NB4 (cell line): Measurements from ENCODE around the gene DCAF6.

Experiments used
- DNase-seq: peaks from one replicate; pipeline ENCODE4 v3.0.0; 2010; ENCODE audit warnings: low read depth
- H3K4me3 ChIP-seq: one replicate; pipeline ENCODE4 v1.5.1; 2011; ENCODE audit warnings: mild to moderate bottlenecking, low read depth, low read length, moderate library complexity
- CTCF ChIP-seq: IDR thresholded peaks from one replicate; pipeline ENCODE4 v1.5.1; 2012; ENCODE audit warnings: low read depth, low read length
- MAX ChIP-seq: IDR thresholded peaks from 2 replicates; pipeline ENCODE4 v1.6.1; 2011; ENCODE audit warnings: low read depth, low read length
- MYC ChIP-seq: IDR thresholded peaks from 2 replicates; pipeline ENCODE4 v1.6.1; 2011; ENCODE audit warnings: low read depth, low read length
- POLR2A ChIP-seq: IDR thresholded peaks from 2 replicates; pipeline ENCODE4 v1.6.1; 2011; ENCODE audit warnings: mild to moderate bottlenecking; ENCODE audit not compliant: insufficient read length; ENCODE audit errors: extremely low read depth

Gene DCAF6

GRCh38 chr1:167947733-167948132 lies 11.2 kb downstream of the DCAF6 start:
- TF ChIP-seq MAX (no peak), CTCF (no peak), MYC (no peak), POLR2A (no peak)
- H3K4me3 ChIP-seq = no peak overlapping the region
- DNase-seq = no peak

GRCh38 chr1:167949785-167950184 lies 13.3 kb downstream of the DCAF6 start:
- H3K4me3 ChIP-seq = no peak overlapping the region
- no peak for DNase-seq
- TF ChIP-seq CTCF = no peak

- no peak overlapping the region for H3K4me3 ChIP-seq
- no peak for DNase-seq
- TF ChIP-seq POLR2A = no peak
- TF ChIP-seq CTCF = no peak
- no peak for TF ChIP-seq MAX
- no peak for TF ChIP-seq MYC
Measured at GRCh38 chr1:167950569-167950968, 14.1 kb downstream of the DCAF6 start.

- no peak for DNase-seq
- TF ChIP-seq MAX = no peak
- no peak for TF ChIP-seq CTCF
- no peak for TF ChIP-seq MYC
- no peak overlapping the region for H3K4me3 ChIP-seq
Measured at GRCh38 chr1:167955915-167956314, 19.4 kb downstream of the DCAF6 start.

- TF ChIP-seq MYC (no peak), MAX (no peak), POLR2A (no peak), CTCF (no peak)
- H3K4me3 ChIP-seq = no peak overlapping the region
- DNase-seq = no peak
Measured at GRCh38 chr1:167957710-167958109, 21.2 kb downstream of the DCAF6 start.

- DNase-seq = no peak
- no peak overlapping the region for H3K4me3 ChIP-seq
- TF ChIP-seq MYC = no peak
- TF ChIP-seq POLR2A = no peak
- no peak for TF ChIP-seq MAX
- TF ChIP-seq CTCF = no peak
Measured at GRCh38 chr1:167964646-167965045, 28.2 kb downstream of the DCAF6 start.
